Astrocyte (in vitro differentiated cells and primary cell): ENCODE results near the gene PEAR1.

Experiments used
- CTCF ChIP-seq: IDR thresholded peaks from 2 replicates; pipeline ENCODE4 v1.5.1; 2011; ENCODE audit warnings: low read depth, mild to moderate bottlenecking, inconsistent platforms, low read length, moderate library complexity; ENCODE audit not compliant: insufficient read depth
- EZH2 ChIP-seq: IDR thresholded peaks from 2 replicates; pipeline ENCODE4 v1.6.1; 2012; ENCODE audit warnings: mild to moderate bottlenecking, low read length, inconsistent platforms; ENCODE audit not compliant: insufficient read depth

GRCh38 chr1:156875341-156875615, 18.2 kb upstream of the PEAR1 start:
- TF ChIP-seq CTCF: no peak
- TF ChIP-seq EZH2: no peak
